GM18951 (cell line): ENCODE data around the gene ATP5F1A.
"Not testable (repeated sequence)": the region's sequence is repeated elsewhere in the genome, so short reads cannot be mapped to it uniquely, and the experiment has no call there.

Experiments used
- POLR2A ChIP-seq: IDR thresholded peaks from 4 replicates; pipeline ENCODE4 v1.6.1; 2011; ENCODE audit warnings: mild to moderate bottlenecking; ENCODE audit not compliant: insufficient read length, insufficient read depth; ENCODE audit errors: extremely low read depth
- in situ Hi-C: fragments of 300-500 bp; cut with MboI; formaldehyde crosslinking; loops from one replicate; pipeline ENCODE4 v1.12.0; 2022; ENCODE audit warnings: low sequenced_read_pairs, mixed read lengths, inconsistent platforms; ENCODE audit not compliant: unreplicated experiment

The ATP5F1A gene

DNA sequence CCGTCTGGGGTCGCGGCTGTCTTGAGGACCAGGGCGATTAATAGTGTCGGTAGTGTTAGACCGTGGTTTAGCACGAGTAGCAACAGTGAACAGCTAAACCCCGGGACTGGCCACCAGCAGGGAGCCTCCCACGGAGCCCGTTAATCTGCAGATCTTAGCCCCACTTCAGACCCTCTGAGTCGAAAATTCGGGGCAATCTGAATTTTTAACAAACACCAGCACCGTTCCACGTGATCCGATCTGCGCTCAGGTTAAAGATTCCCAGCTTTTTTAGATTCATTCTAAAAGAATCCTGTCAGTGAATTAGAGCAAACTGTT lies 479 bp upstream of the ATP5F1A start:
- in situ Hi-C loops: no loop called here
- no peak for TF ChIP-seq POLR2A

- in situ Hi-C loops: no loop called here
These were observed 680 bp downstream of the ATP5F1A start for GRCh38 chr18:46097431-46097800.

DNA sequence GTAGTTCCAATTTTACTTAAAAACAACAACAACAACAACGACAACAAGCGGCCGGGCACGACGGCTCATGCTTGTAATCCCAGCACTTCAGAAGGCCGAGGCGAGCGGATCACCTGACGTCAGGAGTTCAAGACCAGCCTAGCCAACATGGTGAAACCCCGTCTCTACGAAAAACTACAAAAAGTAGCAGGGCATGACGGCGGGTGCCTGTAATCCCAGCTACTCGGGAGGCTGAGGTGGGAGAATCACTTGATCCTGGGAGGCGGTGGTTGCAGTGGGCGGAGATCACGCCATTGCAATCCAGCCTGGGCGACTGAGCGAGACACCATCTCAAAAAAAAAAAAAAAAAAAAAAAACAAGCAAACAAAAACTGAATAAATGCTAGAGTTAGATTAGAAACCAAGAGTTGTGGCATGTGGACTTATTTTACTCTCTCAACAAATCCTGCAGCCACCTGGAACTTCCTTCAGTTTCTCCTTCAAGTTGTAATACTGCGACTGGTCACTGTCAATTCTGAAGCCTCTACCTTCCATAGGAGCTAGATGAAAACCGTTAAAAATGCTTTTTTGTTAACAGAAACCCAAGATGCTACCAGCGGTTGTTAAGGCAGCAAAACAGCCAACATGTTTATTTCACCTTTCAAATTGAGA lies 1.3 kb downstream of the ATP5F1A start:
- no peak for TF ChIP-seq POLR2A
- in situ Hi-C loops: no loop called here

More at GRCh38 chr18:46097431-46097800, 680 bp downstream of the ATP5F1A start:
- no peak for TF ChIP-seq POLR2A

DNA sequence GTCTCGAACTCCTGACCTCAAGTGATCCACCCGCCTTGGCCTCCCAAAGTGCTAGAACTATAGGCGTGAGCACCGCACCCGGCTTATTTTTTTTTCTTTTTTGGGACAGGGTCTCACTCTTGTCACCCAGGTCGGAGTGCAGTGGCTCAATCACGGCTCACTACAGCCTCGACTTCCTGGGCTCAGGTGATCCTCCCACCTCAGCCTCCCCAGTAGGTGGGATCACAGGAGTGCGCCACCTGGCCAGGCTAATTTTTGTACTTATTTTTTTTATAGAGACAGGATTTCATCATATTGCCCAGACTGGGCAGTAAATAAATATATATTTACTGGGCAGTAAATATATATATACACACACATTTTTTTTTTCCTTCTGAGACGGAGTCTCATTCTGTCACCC lies 2.6 kb downstream of the ATP5F1A start:
- in situ Hi-C loops: no loop called here
- TF ChIP-seq POLR2A: no peak

GRCh38 chr18:46088501-46088900 lies 9.6 kb downstream of the ATP5F1A start:
- in situ Hi-C loops: not testable (repeated sequence)

DNA sequence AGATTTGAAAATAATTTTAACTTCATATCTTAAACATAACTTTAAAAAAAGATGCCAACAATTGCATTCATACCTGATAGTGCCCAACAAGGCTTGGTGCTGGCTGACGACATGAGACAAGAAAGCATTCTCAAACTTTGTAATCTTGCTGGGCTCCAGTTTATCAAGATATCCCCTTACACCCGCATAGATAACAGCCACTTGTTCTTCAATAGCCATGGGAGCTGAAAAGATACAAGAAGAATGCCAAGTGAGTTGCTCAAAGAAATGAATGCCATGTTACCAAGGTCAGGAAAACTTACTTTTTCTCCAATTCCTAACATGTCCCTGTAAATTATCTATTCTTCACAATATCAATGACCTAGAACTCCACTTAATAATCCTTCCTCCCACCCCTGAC lies 13.7 kb downstream of the ATP5F1A start:
- no peak for TF ChIP-seq POLR2A
- in situ Hi-C loops: no loop called here

DNA sequence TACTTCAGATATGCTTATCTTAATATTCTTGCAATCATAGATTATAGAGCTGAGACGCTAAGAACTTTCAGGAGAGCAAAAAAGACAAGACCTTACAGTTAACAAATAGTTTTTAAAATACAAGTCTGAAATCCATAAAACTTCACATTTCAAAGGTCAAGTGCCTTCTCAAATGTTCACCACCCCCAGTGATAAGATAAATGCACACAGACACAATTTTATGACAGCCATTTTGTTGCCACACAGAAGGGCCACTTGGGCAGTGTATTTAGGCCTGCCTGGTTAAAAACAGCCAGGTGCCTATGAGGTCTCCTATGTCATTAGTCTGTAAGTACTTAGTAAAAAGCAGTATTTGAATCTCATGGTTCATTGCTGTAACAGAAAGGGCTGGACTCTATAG lies 17.9 kb downstream of the ATP5F1A start:
- in situ Hi-C loops: no loop called here
- no peak for TF ChIP-seq POLR2A

GRCh38 chr18:46079336-46079735 lies 18.8 kb downstream of the ATP5F1A start:
- TF ChIP-seq POLR2A: no peak
- in situ Hi-C loops: no loop called here

DNA sequence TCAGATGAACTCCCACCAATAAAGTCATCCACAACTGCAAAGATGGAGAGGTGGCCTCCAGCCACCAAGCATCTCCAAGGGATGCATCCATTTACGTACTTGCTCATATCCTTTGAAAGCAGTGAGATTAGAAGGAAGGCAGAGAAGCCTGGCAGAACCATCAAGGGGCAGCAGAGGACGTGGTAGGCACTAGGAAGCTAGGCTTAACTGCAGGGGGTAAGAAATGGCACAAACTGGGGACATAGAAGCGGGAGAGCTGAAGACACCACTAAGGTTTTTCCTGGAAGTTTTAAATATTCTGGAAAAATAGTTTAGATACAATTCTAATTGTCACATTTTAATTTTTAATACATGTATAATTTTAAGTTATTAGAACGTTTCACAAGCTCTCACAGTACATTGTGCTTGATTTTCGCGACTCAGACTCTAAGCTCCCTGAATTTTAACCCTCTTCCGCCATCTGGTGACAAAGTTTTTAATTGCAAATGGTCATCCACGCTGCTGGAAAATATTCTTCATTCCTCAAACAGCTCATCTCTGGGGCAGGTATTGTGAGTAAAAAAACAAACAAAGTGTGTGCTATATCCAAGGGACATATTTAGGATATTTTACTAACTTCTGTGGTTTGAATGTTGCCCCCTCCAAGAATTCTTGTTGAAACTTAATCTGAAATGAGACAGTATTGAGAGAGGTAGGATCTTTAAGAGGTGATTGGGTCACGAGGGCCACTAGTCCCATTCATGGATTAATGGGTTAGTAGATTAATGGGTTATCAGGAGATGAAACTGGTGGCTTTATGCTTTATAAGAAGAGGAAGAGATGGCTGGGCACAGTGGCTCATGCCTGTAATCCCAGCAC lies 24.4 kb downstream of the ATP5F1A start:
- TF ChIP-seq POLR2A: no peak
- in situ Hi-C loops: loop anchor here (25.0 kb wide), 1 partner anchor 411 kb away; no protein-coding TSS in a partner anchor

DNA sequence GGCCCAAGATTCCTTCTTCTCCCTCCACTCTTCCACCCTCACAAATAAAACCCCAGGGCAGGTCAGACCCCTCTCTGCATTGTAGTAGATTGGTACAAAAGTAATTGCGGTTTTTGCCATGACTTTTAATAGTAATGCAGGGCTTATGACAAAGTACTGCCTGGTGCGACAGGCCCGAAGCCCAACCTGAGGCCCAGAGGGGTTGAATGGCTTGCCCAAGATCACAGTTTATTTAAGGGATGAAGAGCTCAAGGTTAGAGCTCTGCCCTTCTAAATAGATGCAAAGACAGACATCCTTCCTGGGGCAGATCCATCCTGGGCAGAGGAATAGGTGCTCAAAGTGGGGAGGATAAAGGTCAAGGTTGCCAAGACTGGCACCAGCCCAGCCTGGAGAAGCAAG lies 25.1 kb downstream of the ATP5F1A start:
- in situ Hi-C loops: loop anchor here (25.0 kb wide), 1 partner anchor 411 kb away; no protein-coding TSS in a partner anchor
- no peak for TF ChIP-seq POLR2A

- in situ Hi-C loops: loop anchor here (25.0 kb wide), 1 partner anchor 410 kb away; no protein-coding TSS in a partner anchor
- no peak for TF ChIP-seq POLR2A
These were observed 25.7 kb downstream of the ATP5F1A start for GRCh38 chr18:46072376-46072867.

- in situ Hi-C loops: loop anchor here (25.0 kb wide), 1 partner anchor 410 kb away; no protein-coding TSS in a partner anchor
- TF ChIP-seq POLR2A: peak; percentile 60
These were observed 26.3 kb downstream of the ATP5F1A start, which contains the start of gene PSTPIP2 for GRCh38 chr18:46071653-46072375. Gene PSTPIP2 (minus strand): TSS chr18:46072260. CDS start chr18:46072188, 72 bp downstream.
